NOMO-1 treated with DMSO at 0.1 percent for 48 hours (cell line): ENCODE data around the gene TEDC2.
"Not testable (repeated sequence)": the region's sequence is repeated elsewhere in the genome, so short reads cannot be mapped to it uniquely, and the experiment has no call there.

ENCODE experiments used
- DNase-seq: peaks from one replicate; lab custom pipeline; 2025; ENCODE audit not compliant: unreplicated experiment; lab: John Stamatoyannopoulos, UW

The TEDC2 gene

GRCh38 chr16:2476345-2476720 lies 16.4 kb downstream of the TEDC2 start:
- no peak for DNase-seq

- DNase-seq: no peak
Observed at GRCh38 chr16:2476741-2477140, 16.8 kb downstream of the TEDC2 start.

GRCh38 chr16:2477327-2477726 lies 17.4 kb downstream of the TEDC2 start:
- DNase-seq: no peak

GRCh38 chr16:2478279-2478678 lies 18.4 kb downstream of the TEDC2 start:
- DNase-seq: no peak

GRCh38 chr16:2479996-2480395 lies 20.1 kb downstream of the TEDC2 start:
- DNase-seq: not testable (repeated sequence)

GRCh38 chr16:2480948-2481347 lies 21.0 kb downstream of the TEDC2 start:
- DNase-seq: no peak

GRCh38 chr16:2481676-2482075 lies 21.8 kb downstream of the TEDC2 start:
- DNase-seq: no peak

GRCh38 chr16:2482249-2482648 lies 22.3 kb downstream of the TEDC2 start:
- no peak for DNase-seq

GRCh38 chr16:2482708-2483534 lies 23.0 kb downstream of the TEDC2 start:
- no peak for DNase-seq

- no peak for DNase-seq
Observed at GRCh38 chr16:2483939-2484897, 24.3 kb downstream of the TEDC2 start.

GRCh38 chr16:2484898-2485508 lies 25.1 kb downstream of the TEDC2 start:
- DNase-seq: no peak

GRCh38 chr16:2485811-2486507 lies 26.1 kb downstream of the TEDC2 start:
- DNase-seq: no peak

- no peak for DNase-seq
Observed at GRCh38 chr16:2486645-2487516, 27.0 kb downstream of the TEDC2 start.

- DNase-seq: no peak
Observed at GRCh38 chr16:2487517-2487842, 27.6 kb downstream of the TEDC2 start.

- no peak for DNase-seq
Observed at GRCh38 chr16:2487903-2488531, 28.1 kb downstream of the TEDC2 start.

- DNase-seq: no peak
Observed at GRCh38 chr16:2489581-2489980, 29.7 kb downstream of the TEDC2 start.

- no peak for DNase-seq
Observed at GRCh38 chr16:2490190-2491105, 30.5 kb downstream of the TEDC2 start.

- no peak for DNase-seq
Observed at GRCh38 chr16:2492292-2492691, 32.4 kb downstream of the TEDC2 start.

- no peak for DNase-seq
Observed at GRCh38 chr16:2493605-2494004, 33.7 kb downstream of the TEDC2 start.
